GM21619 (cell line): ENCODE data around the gene ADA.

Source experiments
- ATAC-seq: cut with Tn5 transposase; IDR thresholded peaks from one replicate; pipeline ENCODE4 v1.9.1; 2021; ENCODE audit not compliant: unreplicated experiment

ADA gene

GRCh38 chr20:44646023-44646640, 5.4 kb downstream of the ADA start:
- ATAC-seq: peak; percentile 24

- no peak for ATAC-seq
These were observed 6.8 kb downstream of the ADA start for GRCh38 chr20:44644667-44645131.

GRCh38 chr20:44644230-44644617, 7.3 kb downstream of the ADA start:
- no peak for ATAC-seq

- no peak for ATAC-seq
These were observed 7.8 kb downstream of the ADA start for GRCh38 chr20:44643596-44644229.

- no peak for ATAC-seq
These were observed 8.4 kb downstream of the ADA start for GRCh38 chr20:44643154-44643519.

- no peak for ATAC-seq
These were observed 9.0 kb downstream of the ADA start for GRCh38 chr20:44642203-44643153.

- ATAC-seq: no peak
These were observed 10.2 kb downstream of the ADA start for GRCh38 chr20:44641325-44641724.

GRCh38 chr20:44640522-44640921, 11.0 kb downstream of the ADA start:
- no peak for ATAC-seq

- ATAC-seq: no peak
These were observed 13.8 kb downstream of the ADA start for GRCh38 chr20:44637522-44638372.

GRCh38 chr20:44637042-44637441, 14.5 kb downstream of the ADA start:
- ATAC-seq: no peak

GRCh38 chr20:44635877-44636276, 15.6 kb downstream of the ADA start:
- ATAC-seq: no peak

- ATAC-seq: no peak
These were observed 17.5 kb downstream of the ADA start for GRCh38 chr20:44633872-44634600.

- no peak for ATAC-seq
These were observed 18.2 kb downstream of the ADA start for GRCh38 chr20:44633187-44633810.

GRCh38 chr20:44632103-44632752, 19.3 kb downstream of the ADA start:
- no peak for ATAC-seq

- no peak for ATAC-seq
These were observed 21.2 kb downstream of the ADA start for GRCh38 chr20:44630297-44630696.

- no peak for ATAC-seq
These were observed 22.0 kb downstream of the ADA start for GRCh38 chr20:44629542-44629941.

- ATAC-seq: no peak
These were observed 22.5 kb downstream of the ADA start for GRCh38 chr20:44629017-44629385.

- ATAC-seq: no peak
These were observed 24.0 kb downstream of the ADA start for GRCh38 chr20:44627364-44628010.

GRCh38 chr20:44626278-44626677, 25.2 kb downstream of the ADA start:
- no peak for ATAC-seq
